NB4 (cell line): ENCODE measurements around the gene ZSCAN20.

Experiments
- DNase-seq: peaks from one replicate; pipeline ENCODE4 v3.0.0; 2010; ENCODE audit warnings: low read depth
- H3K4me3 ChIP-seq: one replicate; pipeline ENCODE4 v1.5.1; 2011; ENCODE audit warnings: mild to moderate bottlenecking, low read depth, low read length, moderate library complexity
- MYC ChIP-seq: IDR thresholded peaks from 2 replicates; pipeline ENCODE4 v1.6.1; 2011; ENCODE audit warnings: low read depth, low read length
- POLR2A ChIP-seq: IDR thresholded peaks from 2 replicates; pipeline ENCODE4 v1.6.1; 2011; ENCODE audit warnings: mild to moderate bottlenecking; ENCODE audit not compliant: insufficient read length; ENCODE audit errors: extremely low read depth
- TF ChIP-seq, protein P1 (sequence below): IDR thresholded peaks from 2 replicates; pipeline ENCODE4 v1.6.1; 2011; ENCODE audit warnings: low read depth, low read length
- TF ChIP-seq, protein P2 (sequence below): IDR thresholded peaks from one replicate; pipeline ENCODE4 v1.5.1; 2012; ENCODE audit warnings: low read depth, low read length

The ZSCAN20 gene

DNA sequence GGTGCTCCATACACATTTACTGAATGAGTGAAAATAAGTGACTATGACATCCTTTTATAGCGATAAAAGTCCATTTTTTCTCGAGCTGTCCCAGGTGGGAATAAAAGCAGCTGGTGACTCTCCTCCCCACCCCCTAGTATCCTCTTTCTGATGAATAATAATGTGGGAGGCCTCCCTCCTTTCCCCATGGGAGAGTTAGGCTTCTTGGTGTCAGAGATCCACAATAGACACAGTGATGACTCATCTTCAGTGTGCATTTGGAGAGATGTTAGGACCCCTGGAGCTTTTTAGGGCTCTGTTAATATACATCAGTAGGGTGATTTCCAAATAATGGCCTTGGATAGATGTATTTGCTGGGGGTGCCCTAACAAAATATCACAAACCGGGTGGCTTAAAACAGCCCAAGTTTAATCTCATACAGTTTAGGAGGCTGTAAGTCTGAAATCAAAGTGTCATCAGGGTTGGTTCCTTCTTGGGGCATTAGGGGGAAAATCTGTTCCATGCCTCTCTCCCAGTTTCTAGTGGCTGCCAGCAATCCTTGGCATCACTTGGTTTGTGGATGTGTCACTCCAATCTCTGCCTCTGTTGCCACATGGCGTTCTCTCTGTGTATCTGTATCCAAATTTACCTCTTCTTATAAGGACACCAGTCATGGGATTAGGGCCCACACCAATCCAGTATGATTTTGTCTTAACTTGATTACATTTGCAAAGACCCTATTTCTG, 37.2 kb upstream of the ZSCAN20 start:
- H3K4me3 ChIP-seq: no peak overlapping the region
- peak; percentile 90 for DNase-seq
- no peak for TF ChIP-seq POLR2A
- TF ChIP-seq, protein P1, sequence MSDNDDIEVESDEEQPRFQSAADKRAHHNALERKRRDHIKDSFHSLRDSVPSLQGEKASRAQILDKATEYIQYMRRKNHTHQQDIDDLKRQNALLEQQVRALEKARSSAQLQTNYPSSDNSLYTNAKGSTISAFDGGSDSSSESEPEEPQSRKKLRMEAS: no peak
- TF ChIP-seq, protein P2, sequence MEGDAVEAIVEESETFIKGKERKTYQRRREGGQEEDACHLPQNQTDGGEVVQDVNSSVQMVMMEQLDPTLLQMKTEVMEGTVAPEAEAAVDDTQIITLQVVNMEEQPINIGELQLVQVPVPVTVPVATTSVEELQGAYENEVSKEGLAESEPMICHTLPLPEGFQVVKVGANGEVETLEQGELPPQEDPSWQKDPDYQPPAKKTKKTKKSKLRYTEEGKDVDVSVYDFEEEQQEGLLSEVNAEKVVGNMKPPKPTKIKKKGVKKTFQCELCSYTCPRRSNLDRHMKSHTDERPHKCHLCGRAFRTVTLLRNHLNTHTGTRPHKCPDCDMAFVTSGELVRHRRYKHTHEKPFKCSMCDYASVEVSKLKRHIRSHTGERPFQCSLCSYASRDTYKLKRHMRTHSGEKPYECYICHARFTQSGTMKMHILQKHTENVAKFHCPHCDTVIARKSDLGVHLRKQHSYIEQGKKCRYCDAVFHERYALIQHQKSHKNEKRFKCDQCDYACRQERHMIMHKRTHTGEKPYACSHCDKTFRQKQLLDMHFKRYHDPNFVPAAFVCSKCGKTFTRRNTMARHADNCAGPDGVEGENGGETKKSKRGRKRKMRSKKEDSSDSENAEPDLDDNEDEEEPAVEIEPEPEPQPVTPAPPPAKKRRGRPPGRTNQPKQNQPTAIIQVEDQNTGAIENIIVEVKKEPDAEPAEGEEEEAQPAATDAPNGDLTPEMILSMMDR: no peak
- TF ChIP-seq MYC: no peak

DNA sequence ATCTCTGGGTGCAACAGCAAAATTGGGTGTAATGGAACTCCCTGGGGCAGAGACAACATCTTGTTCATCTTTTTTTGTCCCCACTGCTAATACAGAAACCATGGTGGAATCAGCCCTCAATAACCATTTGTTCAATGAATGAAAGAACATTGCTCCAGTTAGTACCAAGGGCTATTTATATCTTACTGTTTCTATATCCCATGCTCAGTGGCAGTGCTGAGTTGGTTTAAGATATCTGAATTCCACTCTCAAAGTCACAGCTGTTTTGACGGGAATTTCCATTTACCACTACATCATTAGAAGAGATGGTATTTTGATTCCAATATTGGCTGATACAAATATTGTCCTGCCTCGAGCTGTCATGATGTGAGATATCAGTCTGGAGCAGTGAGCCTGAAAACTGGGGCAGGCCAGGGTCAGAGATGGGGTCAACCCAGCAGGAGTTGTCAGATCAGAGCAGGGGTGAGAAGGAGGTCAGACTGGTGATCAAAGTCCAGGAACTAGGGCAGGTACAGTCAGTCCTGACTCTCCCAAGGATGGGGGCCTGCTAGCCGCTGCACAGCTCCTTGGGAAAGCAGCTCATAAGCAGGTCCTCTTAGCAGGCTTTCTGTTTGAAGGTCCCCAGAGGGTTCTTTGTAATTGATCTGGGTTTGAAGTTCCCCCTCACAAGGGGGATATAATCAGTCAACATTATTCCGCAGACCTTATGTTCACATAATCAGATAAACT, 35.7 kb upstream of the ZSCAN20 start:
- DNase-seq: no peak
- no peak overlapping the region for H3K4me3 ChIP-seq
- TF ChIP-seq, protein P1: no peak
- TF ChIP-seq MYC (no peak), POLR2A (no peak)
- TF ChIP-seq, protein P2: no peak

DNA sequence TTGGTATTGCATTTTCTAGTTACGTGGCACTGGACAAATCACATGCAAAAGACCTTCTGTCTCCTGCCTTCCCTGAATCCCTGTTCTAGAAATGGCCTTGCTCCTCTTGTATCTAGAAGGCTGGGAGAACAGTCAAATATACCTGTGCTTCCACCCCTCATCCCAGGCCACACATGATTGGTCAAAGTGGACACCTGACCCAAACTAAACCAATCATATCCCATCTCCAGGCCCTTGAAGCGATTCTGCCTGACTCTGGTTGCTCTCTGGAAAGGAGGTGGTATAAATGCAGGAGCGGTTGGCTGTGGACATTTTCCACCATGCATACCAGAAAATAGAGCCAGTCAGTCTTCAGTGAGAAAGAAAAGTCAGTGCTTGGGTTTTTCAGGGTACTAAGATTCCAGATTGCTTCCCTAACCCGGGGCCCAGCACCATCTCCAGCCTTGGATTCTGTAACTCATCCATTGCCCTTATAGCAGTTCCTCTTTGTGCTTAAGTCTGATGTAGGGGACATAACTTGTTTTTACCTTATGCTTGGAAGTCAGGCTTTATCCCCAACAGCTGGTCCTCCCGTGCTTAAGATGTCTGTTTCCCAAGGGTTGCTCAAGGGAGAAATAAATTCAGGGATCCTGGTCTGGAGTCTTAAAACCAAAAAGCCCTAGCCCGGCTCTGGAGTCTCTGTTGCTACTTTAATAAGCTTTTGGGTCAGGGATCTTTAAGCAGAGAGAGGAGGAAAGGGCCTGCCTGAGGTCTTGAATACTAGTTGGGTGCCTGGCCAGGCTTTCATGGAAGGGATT, 33.9 kb upstream of the ZSCAN20 start:
- TF ChIP-seq MYC (no peak), POLR2A (no peak)
- TF ChIP-seq, protein P2: no peak
- TF ChIP-seq, protein P1: no peak
- DNase-seq: no peak

DNA sequence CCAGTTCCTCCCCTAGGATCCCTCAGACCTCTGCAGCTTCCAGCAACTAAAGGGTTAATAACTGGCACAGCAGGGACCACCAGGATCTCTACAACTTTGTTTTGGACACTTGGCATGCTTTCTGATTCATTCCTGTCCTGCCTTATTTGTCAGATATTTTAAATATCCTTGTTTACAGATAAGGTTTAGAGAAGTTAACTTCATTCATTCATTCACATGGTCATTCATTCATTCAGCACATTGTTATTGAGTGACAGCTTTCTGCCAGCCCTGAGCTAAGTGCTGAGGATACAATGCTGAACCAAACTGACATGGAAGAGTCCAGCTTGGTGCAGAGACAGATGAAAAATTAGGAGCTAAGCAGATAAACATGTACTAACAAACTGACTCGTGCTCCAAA, 32.8 kb upstream of the ZSCAN20 start:
- DNase-seq: no peak
- TF ChIP-seq MYC (no peak), POLR2A (no peak)
- TF ChIP-seq, protein P2: no peak
- TF ChIP-seq, protein P1: no peak

More for the DNA sequence above, 33.9 kb upstream of the ZSCAN20 start:
- no peak overlapping the region for H3K4me3 ChIP-seq

DNA sequence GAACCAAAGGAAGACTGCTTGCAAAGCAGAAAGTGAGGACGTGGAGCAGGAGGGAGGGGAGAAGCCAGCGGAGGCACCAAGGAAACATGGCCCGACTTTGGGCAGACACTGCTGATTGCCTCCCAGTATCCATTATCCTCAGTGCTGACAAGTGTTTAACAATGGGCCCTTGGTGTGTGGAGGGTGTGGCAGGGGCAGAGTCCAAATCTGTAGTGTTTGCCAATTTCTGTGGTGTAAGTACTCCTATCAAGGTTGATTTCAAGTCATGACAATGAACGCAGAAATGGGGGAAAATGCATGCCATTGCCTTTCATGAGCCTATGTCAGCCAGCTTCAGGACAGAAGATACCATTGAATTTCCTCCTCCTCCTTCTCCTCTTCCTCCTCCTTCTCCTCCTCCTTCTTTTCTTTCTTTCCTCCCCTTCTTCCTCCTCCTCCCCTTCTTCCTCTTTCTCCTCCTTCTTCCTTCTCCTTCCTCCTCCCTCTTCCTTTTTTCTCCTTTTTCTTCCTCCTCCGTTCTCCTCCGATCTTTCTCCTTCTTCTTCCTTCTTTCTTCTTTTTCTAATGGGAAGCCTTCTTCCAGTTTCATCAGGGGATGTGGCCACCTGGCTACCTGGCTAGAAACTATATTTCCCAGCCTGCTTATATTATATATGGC, 31.2 kb upstream of the ZSCAN20 start:
- H3K4me3 ChIP-seq: no peak overlapping the region
- TF ChIP-seq POLR2A (no peak), MYC (no peak)
- TF ChIP-seq, protein P2: no peak
- TF ChIP-seq, protein P1: no peak
- no peak for DNase-seq

More for the DNA sequence above, 32.8 kb upstream of the ZSCAN20 start:
- H3K4me3 ChIP-seq: no peak overlapping the region
